ENCODE measurements around the gene BTBD9. TPM values are rescaled to one million over a fixed set of nuclear protein-coding genes. Genes with fewer than 3 reads are reported as not detected.
A peak's percentile ranks its signal among the peaks of the same experiment; 100 is the strongest.

Gene BTBD9
- polyA plus RNA-seq (2013, experiment 1 of 2) = 3.8 TPM
- polyA plus RNA-seq (2013, experiment 2 of 2) = 3.3 TPM

GRCh38 chr6:38639498-38640215, at the start of gene BTBD9:
TSS of gene BTBD9 (minus strand) at chr6:38639929.
- 0% methylated on average over 51 to 66 of the region's 82 CpGs for WGBS, 2 experiments (ENCODE audit: insufficient coverage in 2 of 2)
- peak within 1 kb of the TSS; percentile 92 for H3K27ac ChIP-seq (ENCODE audit: low read depth, low read length, severe bottlenecking)
- H3K9me3 ChIP-seq (ENCODE audit: control insufficient read depth, low read length) = no peaks in the 10 kb centered on the region
- H3K36me3 ChIP-seq (ENCODE audit: control insufficient read depth, insufficient read depth, low read length) = no peaks in the 10 kb centered on the region
- peak within 1 kb of the TSS; percentile 77 for H3K4me3 ChIP-seq (ENCODE audit: extremely low read depth, insufficient read depth, low read length, poor library complexity, severe bottlenecking)
- peaks cover 4% of the 10 kb centered on the region for H3K4me1 ChIP-seq (ENCODE audit: control insufficient read depth, insufficient read depth, low read length, poor library complexity, severe bottlenecking)

GRCh38 chr6:38688579-38689087, 48.9 kb upstream of the BTBD9 start:
- WGBS, 2 experiments (ENCODE audit: insufficient coverage in 2 of 2) = 93 to 98% methylated on average over 5 to 6 of the region's 6 CpGs

GRCh38 chr6:38687549-38687948, 47.8 kb upstream of the BTBD9 start:
- Histone ChIP-seq H3K27ac (ENCODE audit: low read depth, low read length, severe bottlenecking) (no peak overlapping the region), H3K36me3 (ENCODE audit: control insufficient read depth, insufficient read depth, low read length) (peaks cover 31% of the 10 kb centered on the region), H3K9me3 (ENCODE audit: control insufficient read depth, low read length) (no peaks in the 10 kb centered on the region), H3K4me3 (ENCODE audit: extremely low read depth, insufficient read depth, low read length, poor library complexity, severe bottlenecking) (no peak overlapping the region), H3K4me1 (ENCODE audit: control insufficient read depth, insufficient read depth, low read length, poor library complexity, severe bottlenecking) (no peaks in the 10 kb centered on the region)
- no CpG with 5 or more reads among the region's 1 CpG for WGBS, 2 experiments (ENCODE audit: insufficient coverage in 2 of 2)

More at GRCh38 chr6:38688579-38689087, 48.9 kb upstream of the BTBD9 start:
- Histone ChIP-seq H3K9me3 (ENCODE audit: control insufficient read depth, low read length) (no peaks in the 10 kb centered on the region), H3K27ac (ENCODE audit: low read depth, low read length, severe bottlenecking) (no peak overlapping the region), H3K4me3 (ENCODE audit: extremely low read depth, insufficient read depth, low read length, poor library complexity, severe bottlenecking) (no peak overlapping the region), H3K36me3 (ENCODE audit: control insufficient read depth, insufficient read depth, low read length) (peaks cover 25% of the 10 kb centered on the region), H3K4me1 (ENCODE audit: control insufficient read depth, insufficient read depth, low read length, poor library complexity, severe bottlenecking) (no peaks in the 10 kb centered on the region)

GRCh38 chr6:38687043-38687353, 47.3 kb upstream of the BTBD9 start:
- Histone ChIP-seq H3K4me3 (ENCODE audit: extremely low read depth, insufficient read depth, low read length, poor library complexity, severe bottlenecking) (no peak overlapping the region), H3K4me1 (ENCODE audit: control insufficient read depth, insufficient read depth, low read length, poor library complexity, severe bottlenecking) (no peaks in the 10 kb centered on the region), H3K27ac (ENCODE audit: low read depth, low read length, severe bottlenecking) (no peak overlapping the region), H3K36me3 (ENCODE audit: control insufficient read depth, insufficient read depth, low read length) (peaks cover 35% of the 10 kb centered on the region), H3K9me3 (ENCODE audit: control insufficient read depth, low read length) (no peaks in the 10 kb centered on the region)
- WGBS, 2 experiments (ENCODE audit: insufficient coverage in 2 of 2) = 100% methylated on average over 2 of the region's 2 CpGs

- Histone ChIP-seq H3K4me3 (ENCODE audit: extremely low read depth, insufficient read depth, low read length, poor library complexity, severe bottlenecking) (no peak overlapping the region), H3K9me3 (ENCODE audit: control insufficient read depth, low read length) (no peaks in the 10 kb centered on the region), H3K36me3 (ENCODE audit: control insufficient read depth, insufficient read depth, low read length) (peaks cover 40% of the 10 kb centered on the region), H3K27ac (ENCODE audit: low read depth, low read length, severe bottlenecking) (no peak overlapping the region), H3K4me1 (ENCODE audit: control insufficient read depth, insufficient read depth, low read length, poor library complexity, severe bottlenecking) (no peaks in the 10 kb centered on the region)
- 100% methylated on average over 1 to 2 of the region's 4 CpGs for WGBS, 2 experiments (ENCODE audit: insufficient coverage in 2 of 2)
Observed at GRCh38 chr6:38686270-38687042, 46.7 kb upstream of the BTBD9 start.

GRCh38 chr6:38684904-38685303, 45.2 kb upstream of the BTBD9 start:
- no peak overlapping the region for H3K4me3 ChIP-seq (ENCODE audit: extremely low read depth, insufficient read depth, low read length, poor library complexity, severe bottlenecking)
- H3K9me3 ChIP-seq (ENCODE audit: control insufficient read depth, low read length) = no peaks in the 10 kb centered on the region
- WGBS, 2 experiments (ENCODE audit: insufficient coverage in 2 of 2) = 93 to 94% methylated on average over 3 of the region's 3 CpGs
- H3K27ac ChIP-seq (ENCODE audit: low read depth, low read length, severe bottlenecking) = no peak overlapping the region
- no peaks in the 10 kb centered on the region for H3K4me1 ChIP-seq (ENCODE audit: control insufficient read depth, insufficient read depth, low read length, poor library complexity, severe bottlenecking)
- H3K36me3 ChIP-seq (ENCODE audit: control insufficient read depth, insufficient read depth, low read length) = peaks cover 54% of the 10 kb centered on the region

- Histone ChIP-seq H3K4me1 (ENCODE audit: control insufficient read depth, insufficient read depth, low read length, poor library complexity, severe bottlenecking) (no peaks in the 10 kb centered on the region), H3K27ac (ENCODE audit: low read depth, low read length, severe bottlenecking) (no peak overlapping the region), H3K36me3 (ENCODE audit: control insufficient read depth, insufficient read depth, low read length) (peaks cover 61% of the 10 kb centered on the region), H3K9me3 (ENCODE audit: control insufficient read depth, low read length) (no peaks in the 10 kb centered on the region), H3K4me3 (ENCODE audit: extremely low read depth, insufficient read depth, low read length, poor library complexity, severe bottlenecking) (no peak overlapping the region)
- no CpG with 5 or more reads among the region's 1 CpG for WGBS, 2 experiments (ENCODE audit: insufficient coverage in 2 of 2)
Observed at GRCh38 chr6:38684237-38684636, 44.5 kb upstream of the BTBD9 start.

GRCh38 chr6:38681850-38682249, 42.1 kb upstream of the BTBD9 start:
- WGBS, 2 experiments (ENCODE audit: insufficient coverage in 2 of 2) = no CpG with 5 or more reads among the region's 2 CpGs

GRCh38 chr6:38679668-38680067, 39.9 kb upstream of the BTBD9 start:
- WGBS, 2 experiments (ENCODE audit: insufficient coverage in 2 of 2) = no CpG with 5 or more reads among the region's 1 CpG
- no peaks in the 10 kb centered on the region for H3K9me3 ChIP-seq (ENCODE audit: control insufficient read depth, low read length)
- no peaks in the 10 kb centered on the region for H3K4me1 ChIP-seq (ENCODE audit: control insufficient read depth, insufficient read depth, low read length, poor library complexity, severe bottlenecking)
- no peak overlapping the region for H3K4me3 ChIP-seq (ENCODE audit: extremely low read depth, insufficient read depth, low read length, poor library complexity, severe bottlenecking)
- H3K36me3 ChIP-seq (ENCODE audit: control insufficient read depth, insufficient read depth, low read length) = peaks cover 88% of the 10 kb centered on the region
- no peak overlapping the region for H3K27ac ChIP-seq (ENCODE audit: low read depth, low read length, severe bottlenecking)

More at GRCh38 chr6:38681850-38682249, 42.1 kb upstream of the BTBD9 start:
- Histone ChIP-seq H3K36me3 (ENCODE audit: control insufficient read depth, insufficient read depth, low read length) (peaks cover 84% of the 10 kb centered on the region), H3K9me3 (ENCODE audit: control insufficient read depth, low read length) (no peaks in the 10 kb centered on the region), H3K27ac (ENCODE audit: low read depth, low read length, severe bottlenecking) (no peak overlapping the region), H3K4me3 (ENCODE audit: extremely low read depth, insufficient read depth, low read length, poor library complexity, severe bottlenecking) (no peak overlapping the region), H3K4me1 (ENCODE audit: control insufficient read depth, insufficient read depth, low read length, poor library complexity, severe bottlenecking) (no peaks in the 10 kb centered on the region)

- Histone ChIP-seq H3K4me3 (ENCODE audit: extremely low read depth, insufficient read depth, low read length, poor library complexity, severe bottlenecking) (no peak overlapping the region), H3K9me3 (ENCODE audit: control insufficient read depth, low read length) (no peaks in the 10 kb centered on the region), H3K36me3 (ENCODE audit: control insufficient read depth, insufficient read depth, low read length) (peaks cover 84% of the 10 kb centered on the region), H3K4me1 (ENCODE audit: control insufficient read depth, insufficient read depth, low read length, poor library complexity, severe bottlenecking) (no peaks in the 10 kb centered on the region), H3K27ac (ENCODE audit: low read depth, low read length, severe bottlenecking) (no peak overlapping the region)
- 95 to 100% methylated on average over 3 to 7 of the region's 7 CpGs for WGBS, 2 experiments (ENCODE audit: insufficient coverage in 2 of 2)
Observed at GRCh38 chr6:38678178-38678760, 38.5 kb upstream of the BTBD9 start.

Data from mesodermal cell (in vitro differentiated cells).